Amygdala (tissue), 56 donors: ENCODE results near the gene POR.

ENCODE experiments used
- DNase-seq, 56 donors: peaks; one replicate each; lab custom pipeline; 2025; lab: John Stamatoyannopoulos, UW

POR gene

GRCh38 chr7:75969182-75969581 is 54.2 kb downstream of the POR start:
- peak in 1 of 56 donors; percentile 41 for DNase-seq

GRCh38 chr7:75969704-75970498 is 54.9 kb downstream of the POR start:
- no peak for DNase-seq

- DNase-seq, result no peak
These were observed 56.5 kb downstream of the POR start for GRCh38 chr7:75971309-75971960.

GRCh38 chr7:75971961-75972763 is 57.2 kb downstream of the POR start:
- DNase-seq, result no peak

- DNase-seq, result peak in 1 of 56 donors; percentile 27
These were observed 62.8 kb downstream of the POR start for GRCh38 chr7:75977743-75978142.

- no peak for DNase-seq
These were observed 64.9 kb downstream of the POR start for GRCh38 chr7:75979759-75980429.

- no peak for DNase-seq
These were observed 65.7 kb downstream of the POR start for GRCh38 chr7:75980430-75981202.

GRCh38 chr7:75981203-75981452 is 66.2 kb downstream of the POR start:
- no peak for DNase-seq

GRCh38 chr7:75981453-75982305 is 66.7 kb downstream of the POR start:
- no peak for DNase-seq

GRCh38 chr7:75982306-75983064 is 67.5 kb downstream of the POR start:
- DNase-seq, result no peak

GRCh38 chr7:75983471-75984129 is 68.6 kb downstream of the POR start:
- DNase-seq, result no peak

- no peak for DNase-seq
These were observed 69.4 kb downstream of the POR start for GRCh38 chr7:75984130-75985008.

- no peak for DNase-seq
These were observed 70.1 kb downstream of the POR start for GRCh38 chr7:75985009-75985517.

- no peak for DNase-seq
These were observed 70.7 kb downstream of the POR start for GRCh38 chr7:75985518-75986146.

- no peak for DNase-seq
These were observed 71.3 kb downstream of the POR start for GRCh38 chr7:75986147-75986781.
